Stimulated activated naive CD8-positive, alpha-beta T cell treated with anti-CD3 and anti-CD28 coated beads, Interleukin-15, amount 100 ng/mL, for 72 hours (primary cell): ENCODE results near the gene RNF166.

Experiments
- ATAC-seq: fragments of 150-1000 bp; cut with Tn5 transposase; 2 replicates; pipeline ENCODE4 v1.10.0; 2021; ENCODE audit warnings: mild to moderate bottlenecking, moderate library complexity
- DNase-seq, 2 donors: peaks; one replicate each; pipeline ENCODE4 v3.0.0; 2021 to 2022
- H3K27ac Mint-ChIP-seq, 2 donors: one replicate each; pipeline ENCODE4 v1.8.0; 2022; ENCODE audit warnings: mild to moderate bottlenecking in 2 of 2, mixed read lengths in 2 of 2, moderate library complexity in 2 of 2
- H3K27me3 Mint-ChIP-seq: one replicate; pipeline ENCODE4 v1.8.0; 2022; ENCODE audit warnings: mixed read lengths
- H3K4me1 Mint-ChIP-seq: one replicate; pipeline ENCODE4 v1.8.0; 2022; ENCODE audit warnings: mild to moderate bottlenecking, mixed read lengths
- H3K4me3 Mint-ChIP-seq, 2 donors: one replicate each; pipeline ENCODE4 v1.8.0; 2022; ENCODE audit warnings: mild to moderate bottlenecking in 2 of 2, mixed read lengths in 2 of 2, moderate library complexity in 1 of 2
- H3K9me3 Mint-ChIP-seq, 2 donors: one replicate each; pipeline ENCODE4 v1.8.0; 2022; ENCODE audit warnings: mixed read lengths in 2 of 2

RNF166 gene

GRCh38 chr16:88721815-88722755, 15.9 kb upstream of the RNF166 start:
- H3K4me1 Mint-ChIP-seq = no peaks in the 10 kb centered on the region
- DNase-seq (no peak), ATAC-seq (no peak)
- no peaks in the 10 kb centered on the region for H3K27me3 Mint-ChIP-seq
- H3K4me3 Mint-ChIP-seq = no peak overlapping the region
- H3K27ac Mint-ChIP-seq = no peak overlapping the region
- H3K9me3 Mint-ChIP-seq = no peaks in the 10 kb centered on the region

- Mint-ChIP-seq H3K4me1 (no peaks in the 10 kb centered on the region), H3K27ac (no peak overlapping the region), H3K27me3 (no peaks in the 10 kb centered on the region), H3K4me3 (no peak overlapping the region), H3K9me3 (no peaks in the 10 kb centered on the region)
- DNase-seq (no peak), ATAC-seq (no peak)
Observed at GRCh38 chr16:88721236-88721635, 15.0 kb upstream of the RNF166 start.

GRCh38 chr16:88720396-88720970, 14.3 kb upstream of the RNF166 start:
- Mint-ChIP-seq H3K27ac (peak overlapping the region in 1 of 2 donors; percentile 10), H3K4me1 (no peaks in the 10 kb centered on the region), H3K27me3 (no peaks in the 10 kb centered on the region), H3K9me3 (no peaks in the 10 kb centered on the region), H3K4me3 (no peak overlapping the region)
- ATAC-seq = no peak
- DNase-seq = no peak

DNA sequence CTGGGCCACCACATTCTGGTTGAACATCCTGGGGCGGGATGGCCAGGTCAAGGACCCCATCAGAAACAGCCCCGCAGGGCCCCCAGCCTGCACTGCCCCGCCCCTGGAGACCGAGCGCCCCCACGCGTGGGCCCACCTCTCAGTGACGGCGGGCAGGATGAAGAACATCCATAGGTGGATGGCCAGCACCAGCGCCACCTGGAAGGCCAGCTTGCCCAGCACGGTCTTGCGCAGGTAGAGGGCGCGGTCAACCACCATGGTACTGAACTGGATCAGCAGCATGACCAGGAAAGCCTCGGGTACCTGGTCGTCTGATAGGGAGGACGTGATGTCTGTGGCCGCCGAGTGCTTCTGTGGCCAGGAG, 13.7 kb upstream of the RNF166 start:
- no peak for DNase-seq
- ATAC-seq = no peak
- H3K27me3 Mint-ChIP-seq = no peaks in the 10 kb centered on the region
- H3K27ac Mint-ChIP-seq = no peak overlapping the region
- H3K9me3 Mint-ChIP-seq = no peaks in the 10 kb centered on the region
- no peak overlapping the region for H3K4me3 Mint-ChIP-seq
- no peaks in the 10 kb centered on the region for H3K4me1 Mint-ChIP-seq

GRCh38 chr16:88719267-88719932, 13.2 kb upstream of the RNF166 start:
- Mint-ChIP-seq H3K27ac (peak overlapping the region in 1 of 2 donors; percentile 34), H3K27me3 (no peaks in the 10 kb centered on the region), H3K4me1 (no peaks in the 10 kb centered on the region), H3K9me3 (no peaks in the 10 kb centered on the region), H3K4me3 (no peak overlapping the region)
- ATAC-seq (no peak), DNase-seq (no peak)

DNA sequence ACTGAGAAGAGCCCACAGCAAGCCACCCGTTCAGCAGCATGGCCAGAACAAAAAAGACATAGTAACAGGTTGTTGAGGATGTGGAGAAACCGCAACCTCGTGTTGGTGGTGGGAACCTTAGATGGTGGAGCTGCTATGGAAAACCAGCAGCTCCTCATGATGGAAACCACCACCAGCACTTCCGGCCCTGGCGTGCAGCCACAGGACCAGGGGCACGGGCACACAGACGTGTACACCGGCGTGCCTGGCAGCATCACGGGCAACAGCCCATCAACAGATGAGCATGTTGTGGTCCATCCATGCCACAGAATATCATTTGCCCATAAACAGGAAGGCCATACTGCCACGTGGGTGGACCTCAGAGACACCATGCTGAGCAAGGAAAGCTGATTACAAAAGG, 12.0 kb upstream of the RNF166 start:
- ATAC-seq = no peak
- Mint-ChIP-seq H3K9me3 (no peaks in the 10 kb centered on the region), H3K4me3 (no peak overlapping the region), H3K4me1 (no peaks in the 10 kb centered on the region), H3K27me3 (no peaks in the 10 kb centered on the region), H3K27ac (no peak overlapping the region)
- DNase-seq = no peak

GRCh38 chr16:88716601-88717001, 10.4 kb upstream of the RNF166 start:
- H3K27me3 Mint-ChIP-seq = no peaks in the 10 kb centered on the region
- no peaks in the 10 kb centered on the region for H3K9me3 Mint-ChIP-seq
- H3K4me3 Mint-ChIP-seq = no peak overlapping the region
- ATAC-seq = no peak
- DNase-seq = no peak
- H3K27ac Mint-ChIP-seq = no peak overlapping the region
- peaks cover 5% of the 10 kb centered on the region for H3K4me1 Mint-ChIP-seq

DNA sequence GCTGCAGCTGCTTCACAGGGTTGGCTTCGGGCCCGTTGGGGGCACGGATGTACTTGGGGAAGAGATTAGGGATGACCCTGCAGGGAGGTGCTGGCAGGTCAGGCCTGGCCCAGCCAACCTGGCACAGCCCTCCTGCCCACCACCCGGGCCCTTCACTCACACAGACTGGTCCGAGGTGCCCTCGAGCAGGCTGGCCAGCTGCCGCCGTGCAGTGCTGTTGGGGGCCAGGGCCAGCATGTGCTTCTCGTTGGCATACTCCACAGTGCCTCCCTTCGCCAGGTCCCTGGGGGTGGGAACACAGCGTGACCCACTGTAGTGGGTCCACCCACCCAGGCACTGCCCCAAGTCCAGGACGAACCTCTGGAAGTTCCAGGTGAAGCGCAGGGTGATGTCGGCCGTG, 10.0 kb upstream of the RNF166 start:
- no peaks in the 10 kb centered on the region for H3K27me3 Mint-ChIP-seq
- no peak overlapping the region for H3K27ac Mint-ChIP-seq
- H3K9me3 Mint-ChIP-seq = no peaks in the 10 kb centered on the region
- H3K4me1 Mint-ChIP-seq = peaks cover 8% of the 10 kb centered on the region
- DNase-seq = no peak
- H3K4me3 Mint-ChIP-seq = no peak overlapping the region
- no peak for ATAC-seq

DNA sequence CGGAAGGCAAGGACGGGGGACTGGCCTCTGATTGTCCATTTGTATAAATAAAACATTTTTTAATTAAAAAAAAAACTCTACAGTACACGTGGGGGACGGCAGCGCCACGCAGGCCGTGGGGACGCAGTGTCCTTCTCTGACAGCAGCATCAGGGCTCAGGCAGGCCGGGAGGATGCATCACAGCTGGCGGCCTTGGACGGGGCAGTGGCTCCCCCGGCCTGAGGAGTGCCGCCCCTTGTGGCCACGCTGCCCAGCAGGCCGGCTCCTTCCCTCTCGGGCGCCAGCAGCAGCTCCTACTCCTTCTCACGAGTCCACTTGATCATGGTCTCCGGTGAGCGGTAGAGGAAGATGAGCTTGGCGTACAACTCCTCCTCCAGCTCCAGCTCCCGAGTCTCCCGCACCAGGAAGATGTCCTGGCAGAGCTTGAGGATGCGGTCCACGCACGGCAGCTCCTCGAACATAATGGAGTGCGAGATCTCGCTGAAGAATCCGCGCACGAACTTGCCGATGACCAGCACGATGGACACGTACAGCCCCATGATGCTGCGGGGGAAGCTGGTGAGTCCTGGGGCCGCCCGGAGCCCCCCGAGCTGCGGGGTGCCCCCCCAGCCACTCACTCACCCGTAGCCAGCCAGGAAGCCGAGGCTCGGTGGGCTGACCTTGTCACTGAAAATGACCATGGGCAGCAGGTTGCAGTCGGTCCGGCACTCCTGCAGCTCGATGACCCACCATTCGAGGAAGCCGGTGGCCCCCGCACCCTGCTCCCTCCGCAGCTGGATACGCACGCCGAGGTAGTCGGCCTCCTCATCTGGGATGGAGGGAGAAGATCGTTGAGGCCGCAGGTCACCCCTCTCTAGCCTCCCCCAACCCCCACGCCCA, 9.3 kb upstream of the RNF166 start:
- DNase-seq = no peak
- Mint-ChIP-seq H3K4me1 (peaks cover 15% of the 10 kb centered on the region), H3K27me3 (no peaks in the 10 kb centered on the region), H3K9me3 (no peaks in the 10 kb centered on the region), H3K4me3 (no peak overlapping the region), H3K27ac (no peak overlapping the region)
- no peak for ATAC-seq

DNA sequence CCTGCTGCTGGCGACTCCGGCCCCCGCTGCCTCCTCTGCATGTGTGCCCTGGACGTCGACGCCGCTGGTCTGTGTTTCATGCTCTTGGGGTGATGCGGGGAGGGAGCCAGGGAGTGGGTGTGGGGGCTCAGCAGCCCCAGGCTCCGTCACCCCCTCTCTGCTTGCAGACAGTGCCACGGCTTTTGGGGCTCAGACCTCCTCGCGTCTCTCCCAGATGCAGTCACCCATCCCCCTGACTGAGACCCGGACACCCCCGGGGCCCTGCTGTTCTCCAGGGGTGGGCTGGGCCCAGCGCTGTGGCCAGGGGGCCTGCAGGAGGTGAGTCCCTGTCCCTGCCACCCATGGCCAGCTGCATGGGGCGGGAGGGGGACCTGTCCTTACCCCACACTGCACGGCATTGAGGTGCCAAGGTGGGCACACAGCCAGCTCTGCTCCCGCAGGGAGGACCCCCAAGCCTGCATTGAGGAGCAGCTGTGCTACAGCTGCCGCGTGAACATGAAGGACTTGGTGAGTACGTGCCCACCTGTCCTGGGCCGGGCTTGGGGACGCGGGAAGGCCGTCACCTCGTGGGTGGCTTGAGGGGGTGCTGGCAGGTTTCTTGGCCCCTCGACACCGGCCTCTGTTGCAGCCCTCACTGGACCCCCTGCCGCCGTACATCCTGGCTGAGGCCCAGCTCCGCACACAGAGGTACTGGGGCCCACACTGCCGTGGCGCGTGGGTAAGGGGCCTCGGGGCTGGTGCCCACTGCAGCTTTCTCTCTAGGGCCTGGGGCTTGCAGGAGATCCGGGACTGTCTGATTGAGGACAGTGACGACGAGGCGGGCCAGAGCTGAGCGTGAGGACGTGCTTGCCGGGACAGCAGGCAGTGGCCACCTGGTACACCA, 8.5 kb upstream of the RNF166 start:
- H3K27ac Mint-ChIP-seq = peak overlapping the region in 1 of 2 donors; percentile 48
- H3K9me3 Mint-ChIP-seq = no peaks in the 10 kb centered on the region
- DNase-seq (no peak), ATAC-seq (peak; percentile 6)
- peaks cover 24% of the 10 kb centered on the region for H3K4me1 Mint-ChIP-seq
- no peak overlapping the region for H3K4me3 Mint-ChIP-seq
- H3K27me3 Mint-ChIP-seq = no peaks in the 10 kb centered on the region

DNA sequence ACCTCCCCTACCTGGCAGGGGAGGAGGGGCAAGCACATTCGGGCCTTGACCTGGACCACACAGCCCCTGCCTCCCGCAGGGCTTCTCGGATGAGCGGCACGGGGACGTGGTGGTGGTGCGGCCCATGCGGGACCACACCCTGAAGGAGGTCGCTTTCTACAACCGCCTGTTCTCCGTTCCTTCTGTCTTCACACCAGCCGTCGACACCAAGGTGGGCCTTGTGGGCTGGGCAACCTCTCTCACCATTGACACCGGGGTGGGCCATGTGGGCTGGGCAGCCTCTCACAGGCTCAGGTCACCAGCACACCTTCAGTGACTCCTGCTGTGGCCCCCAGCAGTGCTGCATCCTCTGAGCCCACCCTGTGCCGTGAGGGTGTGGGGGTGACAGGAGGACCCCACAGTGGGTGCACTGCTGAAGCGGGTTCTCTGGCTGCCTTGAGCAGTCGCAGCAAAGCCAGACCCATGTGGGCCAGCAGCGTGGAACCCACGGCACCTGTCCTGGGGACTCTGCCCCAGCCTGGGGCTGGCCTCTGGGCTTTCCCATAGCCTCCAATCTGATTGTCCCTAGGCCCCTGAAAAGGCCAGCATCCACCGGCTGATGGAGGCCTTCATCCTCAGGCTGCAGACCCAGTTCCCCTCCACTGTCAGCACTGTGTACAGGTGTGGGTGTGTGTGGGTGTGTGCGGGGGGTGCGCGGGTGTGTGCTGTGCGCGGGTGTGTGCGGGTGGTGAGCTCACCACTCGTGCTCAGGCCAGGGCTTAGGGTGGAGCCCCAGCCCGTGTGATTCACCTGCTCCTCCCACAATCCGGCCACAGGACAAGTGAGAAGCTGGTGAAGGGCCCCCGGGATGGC, 7.6 kb upstream of the RNF166 start:
- H3K4me1 Mint-ChIP-seq = peaks cover 26% of the 10 kb centered on the region
- peak overlapping the region in 1 of 2 donors; percentile 48 for H3K27ac Mint-ChIP-seq
- no peak overlapping the region for H3K4me3 Mint-ChIP-seq
- no peaks in the 10 kb centered on the region for H3K27me3 Mint-ChIP-seq
- no peaks in the 10 kb centered on the region for H3K9me3 Mint-ChIP-seq
- ATAC-seq (peak; percentile 10), DNase-seq (no peak)

- no peak overlapping the region for H3K4me3 Mint-ChIP-seq
- DNase-seq (no peak), ATAC-seq (peak; percentile 34)
- no peaks in the 10 kb centered on the region for H3K9me3 Mint-ChIP-seq
- peak overlapping the region in 1 of 2 donors; percentile 42 for H3K27ac Mint-ChIP-seq
- no peaks in the 10 kb centered on the region for H3K27me3 Mint-ChIP-seq
- peaks cover 27% of the 10 kb centered on the region for H3K4me1 Mint-ChIP-seq
Observed at GRCh38 chr16:88713054-88713453, 6.8 kb upstream of the RNF166 start.

- no peaks in the 10 kb centered on the region for H3K9me3 Mint-ChIP-seq
- H3K27me3 Mint-ChIP-seq = no peaks in the 10 kb centered on the region
- DNase-seq (no peak), ATAC-seq (no peak)
- H3K4me3 Mint-ChIP-seq = no peak overlapping the region
- no peak overlapping the region for H3K27ac Mint-ChIP-seq
- peaks cover 33% of the 10 kb centered on the region for H3K4me1 Mint-ChIP-seq
Observed at GRCh38 chr16:88712362-88712979, 6.3 kb upstream of the RNF166 start.
